ENCODE measurements around the gene LIMK2. TPM values are rescaled to one million over a fixed set of nuclear protein-coding genes. Genes with fewer than 3 reads are reported as not detected.

LIMK2 gene
- total RNA-seq, 1 experiment from 2014 or later = 42.8 TPM

DNA sequence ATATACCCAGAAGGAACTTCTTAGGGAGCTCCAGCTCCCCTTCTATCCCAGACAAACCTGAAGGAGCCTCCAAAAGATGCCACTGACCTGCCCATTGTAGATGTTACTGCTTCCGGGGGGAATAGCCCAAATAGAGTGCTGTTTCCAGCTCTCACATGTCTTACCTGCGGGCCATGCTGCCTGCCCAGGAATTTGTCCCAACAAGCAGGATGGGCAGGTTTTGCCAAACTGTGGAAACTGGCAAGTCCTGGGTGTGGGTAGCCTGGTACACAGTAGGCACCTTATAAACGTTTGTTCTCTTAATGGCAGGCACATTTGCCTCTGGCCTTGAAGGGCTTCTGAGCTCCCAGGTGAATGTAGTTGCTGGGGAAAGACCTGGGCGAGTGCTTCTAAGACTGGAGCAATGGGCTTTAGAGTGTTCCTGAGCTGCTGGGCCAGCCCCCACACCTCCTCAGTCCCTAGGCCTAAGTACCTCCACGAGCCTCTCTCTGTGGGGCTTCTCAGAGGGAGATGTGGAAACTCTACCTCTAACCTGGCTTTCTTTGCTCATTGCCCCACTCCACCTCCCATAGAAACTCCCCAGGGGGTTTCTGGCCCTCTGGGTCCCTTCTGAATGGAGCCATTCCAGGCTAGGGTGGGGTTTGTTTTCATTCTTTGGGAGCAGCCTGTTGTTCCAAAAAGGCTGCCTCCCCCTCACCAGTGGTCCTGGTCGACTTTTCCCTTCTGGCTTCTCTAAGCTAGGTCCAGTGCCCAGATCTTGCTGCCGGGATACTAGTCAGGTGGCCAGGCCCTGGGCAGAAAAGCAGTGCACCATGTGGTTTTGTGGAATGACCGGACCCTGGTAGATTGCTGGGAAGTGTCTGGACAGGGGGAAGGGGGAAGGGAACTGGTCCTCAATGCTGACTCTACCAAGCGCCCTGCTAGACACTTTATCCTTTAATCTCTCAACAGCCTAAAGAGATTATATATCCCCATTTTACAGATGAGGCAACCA, 37.2 kb downstream of the LIMK2 start:
- Mint-ChIP-seq H3K27ac (peak overlapping the region; percentile 79; the same call in 1 of the 2 replicates), H3K4me3 (no peak overlapping the region), H3K36me3 (no peaks in the 10 kb centered on the region), H3K9me3 (no peaks in the 10 kb centered on the region), H3K4me1 (peaks cover 35% of the 10 kb centered on the region), H3K27me3 (ENCODE audit: low read depth) (no peaks in the 10 kb centered on the region)
- ATAC-seq = no peak
- no peak for DNase-seq (ENCODE audit: low spot score)
- POLR2A ChIA-PET = interaction anchor here (1.3 kb wide), 1 partner anchor 24 kb away, joined by 5 read pairs; no protein-coding TSS in a partner anchor
- TF ChIP-seq ZSCAN18 (CRISPR knock-in tag; IDR thresholded peaks at IDR 0.05) (no peak), NR3C1 (CRISPR knock-in tag; conservative IDR thresholded peaks at IDR 0.05; ENCODE audit: low read depth) (no peak), ZBTB43 (CRISPR knock-in tag; IDR thresholded peaks at IDR 0.05) (no peak), CDX4 (CRISPR knock-in tag; IDR thresholded peaks at IDR 0.05; ENCODE audit: borderline replicate concordance) (no peak), ZNF396 (CRISPR knock-in tag; IDR thresholded peaks at IDR 0.05; ENCODE audit: borderline replicate concordance) (no peak), TEAD4 (CRISPR knock-in tag; IDR thresholded peaks at IDR 0.05) (no peak)
- TF ChIP-seq, protein P1, sequence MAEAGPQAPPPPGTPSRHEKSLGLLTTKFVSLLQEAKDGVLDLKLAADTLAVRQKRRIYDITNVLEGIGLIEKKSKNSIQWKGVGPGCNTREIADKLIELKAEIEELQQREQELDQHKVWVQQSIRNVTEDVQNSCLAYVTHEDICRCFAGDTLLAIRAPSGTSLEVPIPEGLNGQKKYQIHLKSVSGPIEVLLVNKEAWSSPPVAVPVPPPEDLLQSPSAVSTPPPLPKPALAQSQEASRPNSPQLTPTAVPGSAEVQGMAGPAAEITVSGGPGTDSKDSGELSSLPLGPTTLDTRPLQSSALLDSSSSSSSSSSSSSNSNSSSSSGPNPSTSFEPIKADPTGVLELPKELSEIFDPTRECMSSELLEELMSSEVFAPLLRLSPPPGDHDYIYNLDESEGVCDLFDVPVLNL (CRISPR knock-in tag; IDR thresholded peaks at IDR 0.05; ENCODE audit: borderline replicate concordance, low read depth) = no peak
- TF ChIP-seq, protein P2, sequence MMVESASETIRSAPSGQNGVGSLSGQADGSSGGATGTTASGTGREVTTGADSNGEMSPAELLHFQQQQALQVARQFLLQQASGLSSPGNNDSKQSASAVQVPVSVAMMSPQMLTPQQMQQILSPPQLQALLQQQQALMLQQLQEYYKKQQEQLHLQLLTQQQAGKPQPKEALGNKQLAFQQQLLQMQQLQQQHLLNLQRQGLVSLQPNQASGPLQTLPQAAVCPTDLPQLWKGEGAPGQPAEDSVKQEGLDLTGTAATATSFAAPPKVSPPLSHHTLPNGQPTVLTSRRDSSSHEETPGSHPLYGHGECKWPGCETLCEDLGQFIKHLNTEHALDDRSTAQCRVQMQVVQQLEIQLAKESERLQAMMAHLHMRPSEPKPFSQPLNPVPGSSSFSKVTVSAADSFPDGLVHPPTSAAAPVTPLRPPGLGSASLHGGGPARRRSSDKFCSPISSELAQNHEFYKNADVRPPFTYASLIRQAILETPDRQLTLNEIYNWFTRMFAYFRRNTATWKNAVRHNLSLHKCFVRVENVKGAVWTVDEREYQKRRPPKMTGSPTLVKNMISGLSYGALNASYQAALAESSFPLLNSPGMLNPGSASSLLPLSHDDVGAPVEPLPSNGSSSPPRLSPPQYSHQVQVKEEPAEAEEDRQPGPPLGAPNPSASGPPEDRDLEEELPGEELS (CRISPR knock-in tag; IDR thresholded peaks at IDR 0.05) = no peak
- CTCF ChIA-PET = interaction anchor here (1.2 to 6.2 kb wide), 7 partner anchors 24 to 142 kb away, joined by 3 to 53 read pairs (median 8); partner anchors contain the start of genes LIMK2 and SELENOM

DNA sequence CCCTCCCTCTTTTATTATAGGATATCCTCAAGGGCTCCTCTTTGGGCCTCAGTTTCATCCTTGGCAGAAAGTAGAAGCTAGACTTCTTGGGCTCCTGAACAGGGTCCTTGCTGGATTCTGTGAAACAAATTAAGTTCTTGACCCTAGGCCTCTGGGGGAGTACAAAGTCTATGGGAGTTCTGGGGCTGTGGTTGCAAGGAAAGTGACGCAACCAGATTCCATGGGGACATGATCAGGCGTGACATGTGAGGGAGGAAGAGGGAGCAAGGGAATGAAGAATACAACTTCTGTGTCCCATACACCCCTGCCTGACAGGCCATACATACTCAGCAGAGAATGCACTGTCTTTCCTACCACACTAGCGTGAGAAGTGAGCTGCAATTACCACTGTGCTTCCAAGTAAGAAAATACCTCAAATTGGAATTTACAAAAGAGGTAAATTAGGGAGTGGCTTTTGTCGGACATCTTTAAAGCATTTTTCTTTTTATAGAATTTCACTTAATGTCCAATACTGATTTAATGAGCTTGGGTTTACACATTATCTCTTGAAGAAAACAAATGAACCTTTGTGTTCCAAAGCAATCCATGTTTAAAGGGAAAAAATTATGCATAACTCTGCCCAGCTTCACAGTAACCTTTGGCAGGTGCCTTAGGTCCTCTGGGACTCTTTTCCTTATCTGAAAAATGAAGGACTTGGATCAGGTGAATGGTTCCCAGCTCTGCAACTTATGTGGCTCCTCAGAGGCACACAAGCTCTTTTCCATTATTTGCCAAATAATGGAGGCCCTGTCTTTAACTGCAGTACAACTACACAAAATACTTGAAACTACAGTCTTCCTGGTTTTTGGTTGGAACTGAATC, 38.9 kb downstream of the LIMK2 start:
- ChIA-PET POLR2A (no interaction called here), CTCF (interaction anchor here (1.0 to 6.2 kb wide), 3 partner anchors 21 to 40 kb away, joined by 3 to 53 read pairs (median 5); no protein-coding TSS in a partner anchor)
- no peak for ATAC-seq
- Mint-ChIP-seq H3K9me3 (no peaks in the 10 kb centered on the region), H3K27me3 (ENCODE audit: low read depth) (no peaks in the 10 kb centered on the region), H3K4me3 (no peak overlapping the region), H3K4me1 (peaks cover 35% of the 10 kb centered on the region), H3K27ac (peak overlapping the region; percentile 81), H3K36me3 (no peaks in the 10 kb centered on the region)
- no peak for TF ChIP-seq NR3C1 (CRISPR knock-in tag; conservative IDR thresholded peaks at IDR 0.05; ENCODE audit: low read depth)
- peak; percentile 82 for TF ChIP-seq GABPB1 (CRISPR knock-in tag; IDR thresholded peaks at IDR 0.05)
- no peak for DNase-seq (ENCODE audit: low spot score)

DNA sequence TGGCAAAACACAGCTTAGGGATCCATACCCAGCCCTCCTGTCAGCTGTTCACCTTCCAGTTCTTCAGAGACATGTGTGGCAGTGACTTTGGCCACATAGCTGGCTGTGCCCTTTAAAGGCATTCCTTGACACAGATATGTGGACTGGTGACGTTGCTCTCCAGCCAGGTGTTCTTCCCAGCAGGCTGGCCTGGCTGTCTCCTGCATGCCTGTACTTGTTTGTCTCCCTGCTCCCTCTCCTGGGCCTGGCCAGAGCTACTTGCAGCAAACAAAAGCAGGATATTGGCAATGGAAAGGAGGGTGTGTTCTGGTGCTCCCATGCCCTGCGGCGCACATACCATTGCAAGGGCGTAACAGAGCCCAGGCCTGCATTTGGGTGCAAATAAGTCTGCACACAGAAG, 41.9 kb downstream of the LIMK2 start:
- Mint-ChIP-seq H3K27me3 (ENCODE audit: low read depth) (no peaks in the 10 kb centered on the region), H3K27ac (peak overlapping the region; percentile 70; the same call in 1 of the 2 replicates), H3K9me3 (no peaks in the 10 kb centered on the region), H3K36me3 (peaks cover 3% of the 10 kb centered on the region; the same call in 1 of the 2 replicates), H3K4me1 (peaks cover 20% of the 10 kb centered on the region), H3K4me3 (no peak overlapping the region)
- ChIA-PET POLR2A (interaction anchor here (0.7 to 0.8 kb wide), 2 partner anchors 91 to 269 kb away, joined by 3 read pairs; no protein-coding TSS in a partner anchor), CTCF (interaction anchor here (0.6 to 2.0 kb wide), 9 partner anchors 16 to 363 kb away, joined by 3 to 24 read pairs (median 4); partner anchors contain the start of genes LIMK2 and SELENOM)
- DNase-seq (ENCODE audit: low spot score) (peak; percentile 42), ATAC-seq (peak; percentile 89)
- TF ChIP-seq, protein P3, sequence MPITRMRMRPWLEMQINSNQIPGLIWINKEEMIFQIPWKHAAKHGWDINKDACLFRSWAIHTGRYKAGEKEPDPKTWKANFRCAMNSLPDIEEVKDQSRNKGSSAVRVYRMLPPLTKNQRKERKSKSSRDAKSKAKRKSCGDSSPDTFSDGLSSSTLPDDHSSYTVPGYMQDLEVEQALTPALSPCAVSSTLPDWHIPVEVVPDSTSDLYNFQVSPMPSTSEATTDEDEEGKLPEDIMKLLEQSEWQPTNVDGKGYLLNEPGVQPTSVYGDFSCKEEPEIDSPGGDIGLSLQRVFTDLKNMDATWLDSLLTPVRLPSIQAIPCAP (CRISPR knock-in tag; IDR thresholded peaks at IDR 0.05) = no peak
- no peak for TF ChIP-seq PRRX2 (CRISPR knock-in tag; IDR thresholded peaks at IDR 0.05)
- TF ChIP-seq SP1 (CRISPR knock-in tag; conservative IDR thresholded peaks at IDR 0.05) = no peak
- no peak for TF ChIP-seq TEAD4 (CRISPR knock-in tag; IDR thresholded peaks at IDR 0.05)
- 0 out of 2 replicates have a peak, but pooled peaks have one; percentile 32 for TF ChIP-seq PRDM15 (CRISPR knock-in tag; IDR thresholded peaks at IDR 0.05)
